ENCODE measurements around the gene PHB1. TPM values are rescaled to one million over a fixed set of nuclear protein-coding genes. Genes with fewer than 3 reads are reported as not detected.

The PHB1 gene
- total RNA-seq = 71.7 and 71.9 TPM in 2 replicates

- peak within 1 kb of the TSS; percentile 94 for H3K4me3 ChIP-seq (ENCODE audit: insufficient read depth, low read length)
- no peaks in the 10 kb centered on the region for H4K20me1 ChIP-seq (ENCODE audit: insufficient read depth, low read length)
- H3K4me2 ChIP-seq (ENCODE audit: insufficient read depth, low read length) = peak within 1 kb of the TSS; percentile 99
- no peaks in the 10 kb centered on the region for H3K27me3 ChIP-seq (ENCODE audit: insufficient read depth, low read length)
- peaks cover 30% of the 10 kb centered on the region for H3K36me3 ChIP-seq (ENCODE audit: insufficient read depth, low read length)
- peak within 1 kb of the TSS; percentile 65 for H3K27ac ChIP-seq (ENCODE audit: low read depth, low read length)
- no peak for TF ChIP-seq CTCF (IDR thresholded peaks at IDR 0.05; ENCODE audit: extremely low read depth, low read depth, low read length)
- no peaks in the 10 kb centered on the region for H3K9me3 ChIP-seq (ENCODE audit: low read depth, low read length)
- peak; percentile 99 for DNase-seq (ENCODE audit: insufficient read length, low spot score, missing footprints)
- peak within 1 kb of the TSS; percentile 98 for H2AFZ ChIP-seq (ENCODE audit: low read length)
- H3K79me2 ChIP-seq (ENCODE audit: insufficient read depth, low read length) = peaks cover 23% of the 10 kb centered on the region
- peaks cover 14% of the 10 kb centered on the region for H3K4me1 ChIP-seq (ENCODE audit: insufficient read depth, low read length)
These were observed at the start of gene PHB1 for GRCh38 chr17:49414622-49415350. TSS of gene PHB1 (minus strand) at chr17:49414882. CDS start at chr17:49413264, 1,618 bp downstream.

GRCh38 chr17:49464049-49464448 lies 49.4 kb upstream of the PHB1 start:
- H3K27me3 ChIP-seq (ENCODE audit: insufficient read depth, low read length) = peaks cover 45% of the 10 kb centered on the region
- H2AFZ ChIP-seq (ENCODE audit: low read length) = no peak overlapping the region
- H3K9me3 ChIP-seq (ENCODE audit: low read depth, low read length) = no peaks in the 10 kb centered on the region
- no peak for TF ChIP-seq CTCF (IDR thresholded peaks at IDR 0.05; ENCODE audit: extremely low read depth, low read depth, low read length)
- DNase-seq (ENCODE audit: insufficient read length, low spot score, missing footprints) = peak; percentile 22
- no peaks in the 10 kb centered on the region for H4K20me1 ChIP-seq (ENCODE audit: insufficient read depth, low read length)
- no peaks in the 10 kb centered on the region for H3K4me1 ChIP-seq (ENCODE audit: insufficient read depth, low read length)
- H3K4me2 ChIP-seq (ENCODE audit: insufficient read depth, low read length) = no peak overlapping the region
- no peaks in the 10 kb centered on the region for H3K36me3 ChIP-seq (ENCODE audit: insufficient read depth, low read length)
- no peak overlapping the region for H3K4me3 ChIP-seq (ENCODE audit: insufficient read depth, low read length)
- H3K27ac ChIP-seq (ENCODE audit: low read depth, low read length) = no peak overlapping the region
- H3K79me2 ChIP-seq (ENCODE audit: insufficient read depth, low read length) = no peaks in the 10 kb centered on the region

GRCh38 chr17:49461580-49461979 lies 46.9 kb upstream of the PHB1 start:
- DNase-seq (ENCODE audit: insufficient read length, low spot score, missing footprints) = peak; percentile 51
- Histone ChIP-seq H3K36me3 (ENCODE audit: insufficient read depth, low read length) (no peaks in the 10 kb centered on the region), H3K4me2 (ENCODE audit: insufficient read depth, low read length) (no peak overlapping the region), H3K27ac (ENCODE audit: low read depth, low read length) (no peak overlapping the region), H4K20me1 (ENCODE audit: insufficient read depth, low read length) (no peaks in the 10 kb centered on the region), H3K4me1 (ENCODE audit: insufficient read depth, low read length) (peaks cover 3% of the 10 kb centered on the region), H2AFZ (ENCODE audit: low read length) (no peak overlapping the region), H3K4me3 (ENCODE audit: insufficient read depth, low read length) (no peak overlapping the region), H3K9me3 (ENCODE audit: low read depth, low read length) (no peaks in the 10 kb centered on the region), H3K79me2 (ENCODE audit: insufficient read depth, low read length) (no peaks in the 10 kb centered on the region), H3K27me3 (ENCODE audit: insufficient read depth, low read length) (peaks cover 43% of the 10 kb centered on the region)
- TF ChIP-seq CTCF (IDR thresholded peaks at IDR 0.05; ENCODE audit: extremely low read depth, low read depth, low read length) = no peak

GRCh38 chr17:49460401-49460800 lies 45.7 kb upstream of the PHB1 start:
- Histone ChIP-seq H3K4me2 (ENCODE audit: insufficient read depth, low read length) (no peak overlapping the region), H3K27ac (ENCODE audit: low read depth, low read length) (no peak overlapping the region), H3K27me3 (ENCODE audit: insufficient read depth, low read length) (peaks cover 39% of the 10 kb centered on the region), H3K9me3 (ENCODE audit: low read depth, low read length) (no peaks in the 10 kb centered on the region), H3K4me1 (ENCODE audit: insufficient read depth, low read length) (peaks cover 12% of the 10 kb centered on the region), H3K79me2 (ENCODE audit: insufficient read depth, low read length) (no peaks in the 10 kb centered on the region), H2AFZ (ENCODE audit: low read length) (no peak overlapping the region), H4K20me1 (ENCODE audit: insufficient read depth, low read length) (no peaks in the 10 kb centered on the region), H3K4me3 (ENCODE audit: insufficient read depth, low read length) (no peak overlapping the region), H3K36me3 (ENCODE audit: insufficient read depth, low read length) (no peaks in the 10 kb centered on the region)
- DNase-seq (ENCODE audit: insufficient read length, low spot score, missing footprints) = peak; percentile 58
- no peak for TF ChIP-seq CTCF (IDR thresholded peaks at IDR 0.05; ENCODE audit: extremely low read depth, low read depth, low read length)

Data from osteoblast (primary cell).